WTC11 (cell line): ENCODE results near the gene PTPN2. TPM values are rescaled to one million over a fixed set of nuclear protein-coding genes. Genes with fewer than 3 reads are reported as not detected.

Experiments
- ATAC-seq: fragments of 200-7000 bp; cut with Tn5 transposase; 2 replicates; pipeline ENCODE4 v1.10.0; 2021; ENCODE audit warnings: mild to moderate bottlenecking, moderate library complexity
- CTCF ChIA-PET: fragments of 300-600 bp; sonication (Branson Sonifier 250); formaldehyde crosslinking; loops from one replicate; lab custom pipeline; 2021; ENCODE audit warnings: antibody characterized with exemption; lab: Charles Lee
- POLR2A ChIA-PET: fragments of 350-600 bp; sonication (Branson Sonifier 250); formaldehyde crosslinking; loops from one replicate; lab custom pipeline; 2021; ENCODE audit warnings: antibody characterized with exemption; lab: Charles Lee
- DNase-seq: peaks from one replicate; pipeline ENCODE4 v3.0.0; 2021; ENCODE audit warnings: low spot score
- H3K27ac Mint-ChIP-seq: 2 replicates; pipeline ENCODE4 v1.8.0; 2021; ENCODE audit warnings: mixed read lengths
- H3K27me3 Mint-ChIP-seq: 2 replicates; pipeline ENCODE4 v1.8.0; 2021; ENCODE audit warnings: low read depth, mild to moderate bottlenecking, moderate library complexity, mixed read lengths
- H3K36me3 Mint-ChIP-seq: 2 replicates; pipeline ENCODE4 v1.8.0; 2021; ENCODE audit warnings: mixed read lengths
- H3K4me1 Mint-ChIP-seq: 2 replicates; pipeline ENCODE4 v1.8.0; 2022; ENCODE audit warnings: mixed read lengths
- H3K4me3 Mint-ChIP-seq: 2 replicates; pipeline ENCODE4 v1.8.0; 2021; ENCODE audit warnings: mild to moderate bottlenecking, moderate library complexity, mixed read lengths
- H3K9me3 Mint-ChIP-seq: 2 replicates; pipeline ENCODE4 v1.8.0; 2021; ENCODE audit warnings: mixed read lengths
- CREB1 ChIP-seq: sonication (generic); formaldehyde crosslinking; IDR thresholded peaks from 2 replicates; pipeline ENCODE4 v1.8.0; 2023; ENCODE audit warnings: mild to moderate bottlenecking, missing genetic modification reagents
- CREM ChIP-seq: sonication (generic); formaldehyde crosslinking; IDR thresholded peaks from 2 replicates; pipeline ENCODE4 v1.8.1; 2022; ENCODE audit warnings: mild to moderate bottlenecking, missing genetic modification reagents, moderate library complexity
- FOXP1 ChIP-seq: sonication (generic); formaldehyde crosslinking; IDR thresholded peaks from 2 replicates; pipeline ENCODE4 v1.8.0; 2022; ENCODE audit warnings: missing genetic modification reagents, mild to moderate bottlenecking, moderate library complexity, borderline replicate concordance
- GABPB1 ChIP-seq: sonication (generic); formaldehyde crosslinking; IDR thresholded peaks from 2 replicates; pipeline ENCODE4 v1.8.1; 2023; ENCODE audit warnings: mild to moderate bottlenecking, missing genetic modification reagents
- NFATC4 ChIP-seq: fragments of 250-450 bp; sonication (Bioruptor Pico); IDR thresholded peaks from 2 replicates; pipeline ENCODE4 v1.9.0; 2021; ENCODE audit warnings: mild to moderate bottlenecking
- NR2C2 ChIP-seq: sonication (generic); formaldehyde crosslinking; IDR thresholded peaks from 2 replicates; pipeline ENCODE4 v1.8.0; 2022; ENCODE audit warnings: mild to moderate bottlenecking, missing genetic modification reagents
- NR3C1 ChIP-seq: sonication (generic); formaldehyde crosslinking; conservative IDR thresholded peaks from 2 replicates; pipeline ENCODE4 v1.8.1; 2023; ENCODE audit warnings: low read depth, mild to moderate bottlenecking, missing genetic modification reagents
- RELA ChIP-seq: sonication (generic); formaldehyde crosslinking; IDR thresholded peaks from 2 replicates; pipeline ENCODE4 v1.8.1; 2022; ENCODE audit warnings: missing genetic modification reagents, mild to moderate bottlenecking, borderline replicate concordance
- SOX15 ChIP-seq: fragments of 250-450 bp; sonication (Bioruptor Pico); IDR thresholded peaks from 2 replicates; pipeline ENCODE4 v1.9.0; 2021; ENCODE audit warnings: mild to moderate bottlenecking
- TEAD4 ChIP-seq: sonication (generic); formaldehyde crosslinking; IDR thresholded peaks from 2 replicates; pipeline ENCODE4 v1.8.0; 2022; ENCODE audit warnings: mild to moderate bottlenecking, missing genetic modification reagents
- ZNF121 ChIP-seq: sonication (generic); formaldehyde crosslinking; IDR thresholded peaks from 2 replicates; pipeline ENCODE4 v1.8.0; 2023; ENCODE audit warnings: missing genetic modification reagents
- ZNF138 ChIP-seq: sonication (generic); formaldehyde crosslinking; conservative IDR thresholded peaks from 2 replicates; pipeline ENCODE4 v1.8.1; 2022; ENCODE audit warnings: mild to moderate bottlenecking, moderate library complexity, missing genetic modification reagents
- ZNF219 ChIP-seq: sonication (generic); formaldehyde crosslinking; IDR thresholded peaks from 2 replicates; pipeline ENCODE4 v1.8.0; 2023; ENCODE audit warnings: missing genetic modification reagents, mild to moderate bottlenecking, borderline replicate concordance
- total RNA-seq: library from RNA; stranded (reverse); gene quantifications from 3 replicates; pipeline ENCODE4 v1.2.3, GENCODE V29; 2021
- TF ChIP-seq, protein P1 (sequence below): fragments of 200-600 bp; IDR thresholded peaks from 2 replicates; pipeline ENCODE4 v1.8.0; 2022; ENCODE audit warnings: antibody characterized with exemption
- TF ChIP-seq, protein P2 (sequence below): fragments of 250-450 bp; sonication (Bioruptor Pico); IDR thresholded peaks from 2 replicates; pipeline ENCODE4 v1.9.0; 2021; ENCODE audit warnings: moderate library complexity, mild to moderate bottlenecking, inconsistent platforms, borderline replicate concordance
- TF ChIP-seq, protein P3 (sequence below): sonication (generic); formaldehyde crosslinking; IDR thresholded peaks from 2 replicates; pipeline ENCODE4 v1.8.1; 2022; ENCODE audit warnings: mild to moderate bottlenecking, moderate library complexity, missing genetic modification reagents
- TF ChIP-seq, protein P4 (sequence below): fragments of 250-450 bp; sonication (Bioruptor Pico); conservative IDR thresholded peaks from 2 replicates; pipeline ENCODE4 v1.9.0; 2021; ENCODE audit warnings: mild to moderate bottlenecking
- TF ChIP-seq, protein P5 (sequence below): sonication (generic); formaldehyde crosslinking; IDR thresholded peaks from 2 replicates; pipeline ENCODE4 v1.8.0; 2023; ENCODE audit warnings: mild to moderate bottlenecking, missing genetic modification reagents
- TF ChIP-seq, protein P6 (sequence below): sonication (generic); formaldehyde crosslinking; IDR thresholded peaks from 2 replicates; pipeline ENCODE4 v1.8.1; 2022; ENCODE audit warnings: mild to moderate bottlenecking, missing genetic modification reagents, moderate library complexity, borderline replicate concordance
- TF ChIP-seq, protein P7 (sequence below): sonication (generic); formaldehyde crosslinking; conservative IDR thresholded peaks from 2 replicates; pipeline ENCODE4 v1.8.1; 2023; ENCODE audit warnings: mild to moderate bottlenecking, low read depth, missing genetic modification reagents, moderate library complexity

PTPN2 gene
- total RNA-seq, 1 experiment from 2014 or later = 37.7 TPM

DNA sequence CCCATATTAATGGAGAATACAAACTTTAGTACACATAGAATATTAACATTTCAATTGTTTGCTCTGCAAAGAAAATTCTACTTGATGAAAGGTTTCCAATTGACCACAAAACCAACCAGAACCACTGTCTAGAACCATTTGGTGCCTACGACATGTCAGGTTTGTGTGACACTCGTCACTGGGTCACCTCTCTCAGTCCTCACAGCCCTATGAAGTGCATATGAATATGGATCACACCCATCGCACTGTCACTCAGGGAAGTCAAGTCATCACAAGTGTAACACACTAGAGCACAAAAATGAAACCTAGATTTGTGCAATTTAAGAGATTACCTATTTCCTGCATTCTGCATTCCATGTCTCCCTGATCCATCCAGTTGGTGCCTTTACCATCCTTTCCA lies 43.7 kb downstream of the PTPN2 start:
- peaks cover 55% of the 10 kb centered on the region for H3K4me1 Mint-ChIP-seq

DNA sequence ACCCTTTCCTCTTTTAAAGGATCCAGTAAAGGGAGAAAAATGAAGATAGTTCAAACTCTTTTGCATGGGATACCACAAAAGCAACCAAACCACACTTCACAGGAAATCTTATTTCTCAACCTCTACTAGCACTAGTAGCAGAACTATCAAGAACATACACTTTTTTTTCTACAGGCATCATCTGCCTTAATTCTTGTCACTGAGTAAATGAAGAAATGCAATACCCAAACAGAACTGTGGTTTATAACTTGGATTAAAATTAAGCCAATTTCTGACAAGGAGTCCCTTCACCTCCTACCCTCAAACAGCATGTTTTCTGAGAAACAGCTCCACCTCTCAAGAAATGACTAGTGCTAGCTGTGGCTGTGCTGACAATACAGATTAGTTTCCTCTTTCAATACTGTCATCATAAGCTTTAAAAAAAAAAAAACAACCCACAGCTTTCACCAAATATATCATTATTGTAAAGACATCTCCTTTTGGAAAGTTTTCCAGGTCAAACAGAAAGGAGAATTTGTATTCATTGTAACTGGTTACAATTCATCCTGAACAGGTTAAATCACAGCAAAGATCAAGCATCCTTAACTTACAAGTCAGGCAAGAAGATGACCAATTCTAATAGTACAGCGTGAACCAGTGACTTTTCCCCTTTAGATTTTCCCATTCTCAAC lies 44.4 kb downstream of the PTPN2 start:
- H3K9me3 Mint-ChIP-seq = no peaks in the 10 kb centered on the region
- CTCF ChIA-PET = no interaction called here
- ATAC-seq = no peak
- TF ChIP-seq ZNF219 (CRISPR knock-in tag) = no peak
- TF ChIP-seq RELA (CRISPR knock-in tag) = no peak
- TF ChIP-seq, protein P1, sequence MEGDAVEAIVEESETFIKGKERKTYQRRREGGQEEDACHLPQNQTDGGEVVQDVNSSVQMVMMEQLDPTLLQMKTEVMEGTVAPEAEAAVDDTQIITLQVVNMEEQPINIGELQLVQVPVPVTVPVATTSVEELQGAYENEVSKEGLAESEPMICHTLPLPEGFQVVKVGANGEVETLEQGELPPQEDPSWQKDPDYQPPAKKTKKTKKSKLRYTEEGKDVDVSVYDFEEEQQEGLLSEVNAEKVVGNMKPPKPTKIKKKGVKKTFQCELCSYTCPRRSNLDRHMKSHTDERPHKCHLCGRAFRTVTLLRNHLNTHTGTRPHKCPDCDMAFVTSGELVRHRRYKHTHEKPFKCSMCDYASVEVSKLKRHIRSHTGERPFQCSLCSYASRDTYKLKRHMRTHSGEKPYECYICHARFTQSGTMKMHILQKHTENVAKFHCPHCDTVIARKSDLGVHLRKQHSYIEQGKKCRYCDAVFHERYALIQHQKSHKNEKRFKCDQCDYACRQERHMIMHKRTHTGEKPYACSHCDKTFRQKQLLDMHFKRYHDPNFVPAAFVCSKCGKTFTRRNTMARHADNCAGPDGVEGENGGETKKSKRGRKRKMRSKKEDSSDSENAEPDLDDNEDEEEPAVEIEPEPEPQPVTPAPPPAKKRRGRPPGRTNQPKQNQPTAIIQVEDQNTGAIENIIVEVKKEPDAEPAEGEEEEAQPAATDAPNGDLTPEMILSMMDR = no peak
- TF ChIP-seq, protein P2, sequence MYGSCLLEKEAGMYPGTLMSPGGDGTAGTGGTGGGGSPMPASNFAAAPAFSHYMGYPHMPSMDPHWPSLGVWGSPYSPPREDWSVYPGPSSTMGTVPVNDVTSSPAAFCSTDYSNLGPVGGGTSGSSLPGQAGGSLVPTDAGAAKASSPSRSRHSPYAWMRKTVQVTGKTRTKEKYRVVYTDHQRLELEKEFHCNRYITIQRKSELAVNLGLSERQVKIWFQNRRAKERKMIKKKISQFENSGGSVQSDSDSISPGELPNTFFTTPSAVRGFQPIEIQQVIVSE (CRISPR knock-in tag) = no peak
- TF ChIP-seq NR2C2 = no peak
- TF ChIP-seq, protein P3, sequence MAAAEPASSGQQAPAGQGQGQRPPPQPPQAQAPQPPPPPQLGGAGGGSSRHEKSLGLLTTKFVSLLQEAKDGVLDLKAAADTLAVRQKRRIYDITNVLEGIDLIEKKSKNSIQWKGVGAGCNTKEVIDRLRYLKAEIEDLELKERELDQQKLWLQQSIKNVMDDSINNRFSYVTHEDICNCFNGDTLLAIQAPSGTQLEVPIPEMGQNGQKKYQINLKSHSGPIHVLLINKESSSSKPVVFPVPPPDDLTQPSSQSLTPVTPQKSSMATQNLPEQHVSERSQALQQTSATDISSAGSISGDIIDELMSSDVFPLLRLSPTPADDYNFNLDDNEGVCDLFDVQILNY = no peak
- TF ChIP-seq NFATC4 (CRISPR knock-in tag) = no peak
- TF ChIP-seq, protein P4, sequence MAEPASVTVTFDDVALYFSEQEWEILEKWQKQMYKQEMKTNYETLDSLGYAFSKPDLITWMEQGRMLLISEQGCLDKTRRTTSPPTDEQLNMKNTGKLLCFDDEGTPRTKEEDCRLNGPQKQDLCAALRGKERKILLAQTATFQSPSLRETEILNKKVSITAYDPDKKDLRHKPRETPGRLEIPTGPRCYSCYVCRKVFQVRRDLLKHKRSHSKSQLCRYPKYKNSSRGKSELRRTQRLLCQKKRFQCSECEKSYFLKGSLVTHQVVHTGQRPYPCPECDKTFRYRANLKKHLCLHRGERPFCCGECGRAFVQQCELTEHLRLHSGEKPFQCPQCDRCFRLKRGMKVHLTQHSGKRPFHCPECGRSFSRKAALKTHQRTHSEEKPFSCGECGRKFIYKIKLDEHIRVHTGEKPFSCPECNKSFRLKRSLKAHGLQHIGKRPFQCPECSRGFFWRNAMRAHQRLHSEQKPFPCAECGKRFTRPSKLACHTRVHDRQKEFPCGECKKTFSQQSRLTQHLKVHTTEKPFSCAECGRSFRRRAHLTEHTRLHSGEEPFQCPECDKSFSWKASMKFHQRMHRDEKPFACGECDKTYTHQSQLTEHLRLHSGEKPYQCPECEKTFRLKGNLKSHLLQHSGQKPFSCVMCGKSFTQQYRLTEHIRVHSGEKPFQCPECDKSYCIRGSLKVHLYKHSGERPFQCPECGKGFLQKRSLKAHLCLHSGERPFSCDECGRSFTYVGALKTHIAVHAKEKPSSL (CRISPR knock-in tag) = no peak
- no peak for TF ChIP-seq TEAD4 (CRISPR knock-in tag)
- no peak for TF ChIP-seq FOXP1 (CRISPR knock-in tag)
- no peak for TF ChIP-seq ZNF121 (CRISPR knock-in tag)

More for the DNA sequence above, 43.7 kb downstream of the PTPN2 start:
- 0 out of 2 replicates have a peak, but pooled peaks cover 6% of the 10 kb centered on the region for H3K36me3 Mint-ChIP-seq
- no peak for TF ChIP-seq SOX15 (CRISPR knock-in tag)
- no peak for TF ChIP-seq GABPB1 (CRISPR knock-in tag)
- TF ChIP-seq, protein P2 (CRISPR knock-in tag) = no peak
- TF ChIP-seq, protein P5, sequence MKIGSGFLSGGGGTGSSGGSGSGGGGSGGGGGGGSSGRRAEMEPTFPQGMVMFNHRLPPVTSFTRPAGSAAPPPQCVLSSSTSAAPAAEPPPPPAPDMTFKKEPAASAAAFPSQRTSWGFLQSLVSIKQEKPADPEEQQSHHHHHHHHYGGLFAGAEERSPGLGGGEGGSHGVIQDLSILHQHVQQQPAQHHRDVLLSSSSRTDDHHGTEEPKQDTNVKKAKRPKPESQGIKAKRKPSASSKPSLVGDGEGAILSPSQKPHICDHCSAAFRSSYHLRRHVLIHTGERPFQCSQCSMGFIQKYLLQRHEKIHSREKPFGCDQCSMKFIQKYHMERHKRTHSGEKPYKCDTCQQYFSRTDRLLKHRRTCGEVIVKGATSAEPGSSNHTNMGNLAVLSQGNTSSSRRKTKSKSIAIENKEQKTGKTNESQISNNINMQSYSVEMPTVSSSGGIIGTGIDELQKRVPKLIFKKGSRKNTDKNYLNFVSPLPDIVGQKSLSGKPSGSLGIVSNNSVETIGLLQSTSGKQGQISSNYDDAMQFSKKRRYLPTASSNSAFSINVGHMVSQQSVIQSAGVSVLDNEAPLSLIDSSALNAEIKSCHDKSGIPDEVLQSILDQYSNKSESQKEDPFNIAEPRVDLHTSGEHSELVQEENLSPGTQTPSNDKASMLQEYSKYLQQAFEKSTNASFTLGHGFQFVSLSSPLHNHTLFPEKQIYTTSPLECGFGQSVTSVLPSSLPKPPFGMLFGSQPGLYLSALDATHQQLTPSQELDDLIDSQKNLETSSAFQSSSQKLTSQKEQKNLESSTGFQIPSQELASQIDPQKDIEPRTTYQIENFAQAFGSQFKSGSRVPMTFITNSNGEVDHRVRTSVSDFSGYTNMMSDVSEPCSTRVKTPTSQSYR (CRISPR knock-in tag) = no peak
- TF ChIP-seq NR3C1 (CRISPR knock-in tag) = no peak
- TF ChIP-seq, protein P6, sequence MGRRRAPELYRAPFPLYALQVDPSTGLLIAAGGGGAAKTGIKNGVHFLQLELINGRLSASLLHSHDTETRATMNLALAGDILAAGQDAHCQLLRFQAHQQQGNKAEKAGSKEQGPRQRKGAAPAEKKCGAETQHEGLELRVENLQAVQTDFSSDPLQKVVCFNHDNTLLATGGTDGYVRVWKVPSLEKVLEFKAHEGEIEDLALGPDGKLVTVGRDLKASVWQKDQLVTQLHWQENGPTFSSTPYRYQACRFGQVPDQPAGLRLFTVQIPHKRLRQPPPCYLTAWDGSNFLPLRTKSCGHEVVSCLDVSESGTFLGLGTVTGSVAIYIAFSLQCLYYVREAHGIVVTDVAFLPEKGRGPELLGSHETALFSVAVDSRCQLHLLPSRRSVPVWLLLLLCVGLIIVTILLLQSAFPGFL = no peak
- TF ChIP-seq, protein P7, sequence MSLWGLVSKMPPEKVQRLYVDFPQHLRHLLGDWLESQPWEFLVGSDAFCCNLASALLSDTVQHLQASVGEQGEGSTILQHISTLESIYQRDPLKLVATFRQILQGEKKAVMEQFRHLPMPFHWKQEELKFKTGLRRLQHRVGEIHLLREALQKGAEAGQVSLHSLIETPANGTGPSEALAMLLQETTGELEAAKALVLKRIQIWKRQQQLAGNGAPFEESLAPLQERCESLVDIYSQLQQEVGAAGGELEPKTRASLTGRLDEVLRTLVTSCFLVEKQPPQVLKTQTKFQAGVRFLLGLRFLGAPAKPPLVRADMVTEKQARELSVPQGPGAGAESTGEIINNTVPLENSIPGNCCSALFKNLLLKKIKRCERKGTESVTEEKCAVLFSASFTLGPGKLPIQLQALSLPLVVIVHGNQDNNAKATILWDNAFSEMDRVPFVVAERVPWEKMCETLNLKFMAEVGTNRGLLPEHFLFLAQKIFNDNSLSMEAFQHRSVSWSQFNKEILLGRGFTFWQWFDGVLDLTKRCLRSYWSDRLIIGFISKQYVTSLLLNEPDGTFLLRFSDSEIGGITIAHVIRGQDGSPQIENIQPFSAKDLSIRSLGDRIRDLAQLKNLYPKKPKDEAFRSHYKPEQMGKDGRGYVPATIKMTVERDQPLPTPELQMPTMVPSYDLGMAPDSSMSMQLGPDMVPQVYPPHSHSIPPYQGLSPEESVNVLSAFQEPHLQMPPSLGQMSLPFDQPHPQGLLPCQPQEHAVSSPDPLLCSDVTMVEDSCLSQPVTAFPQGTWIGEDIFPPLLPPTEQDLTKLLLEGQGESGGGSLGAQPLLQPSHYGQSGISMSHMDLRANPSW (CRISPR knock-in tag) = no peak
- no peak for TF ChIP-seq CREB1
- no peak for TF ChIP-seq ZNF138
- TF ChIP-seq CREM (CRISPR knock-in tag) = no peak
- H3K4me3 Mint-ChIP-seq = no peak overlapping the region
- no peak for ATAC-seq
- no peak for DNase-seq
- ChIA-PET POLR2A (no interaction called here), CTCF (interaction anchor here (0.6 to 1.1 kb wide), 2 partner anchors 45 to 339 kb away, joined by 3 to 6 read pairs; no protein-coding TSS in a partner anchor)
- no peaks in the 10 kb centered on the region for H3K27me3 Mint-ChIP-seq
- H3K27ac Mint-ChIP-seq = 0 out of 2 replicates have a peak overlapping the region, but pooled peaks have one; percentile 9
- H3K9me3 Mint-ChIP-seq = no peaks in the 10 kb centered on the region

More for the DNA sequence above, 44.4 kb downstream of the PTPN2 start:
- H3K27ac Mint-ChIP-seq = peak overlapping the region; percentile 39; the same call in 1 of the 2 replicates
- POLR2A ChIA-PET = no interaction called here
- DNase-seq = no peak
- no peak overlapping the region for H3K4me3 Mint-ChIP-seq
- peaks cover 55% of the 10 kb centered on the region for H3K4me1 Mint-ChIP-seq
- H3K27me3 Mint-ChIP-seq = no peaks in the 10 kb centered on the region
- 0 out of 2 replicates have a peak, but pooled peaks cover 6% of the 10 kb centered on the region for H3K36me3 Mint-ChIP-seq
